Measurements from ENCODE around the gene ANKH. TPM values are rescaled to one million over a fixed set of nuclear protein-coding genes. Genes with fewer than 3 reads are reported as not detected.
"Not testable (repeated sequence)": the region's sequence is repeated elsewhere in the genome, so short reads cannot be mapped to it uniquely, and the experiment has no call there.

The ANKH gene
- total and polyA plus RNA-seq, 2 donors (not counting 1 experiment from before 2014, with no cell fraction given): 13.7 to 71.1 TPM

GRCh38 chr5:14801792-14802191 lies 69.8 kb downstream of the ANKH start:
- Histone ChIP-seq H3K4me2 (replicated peaks; ENCODE audit: low read depth, low read length, poor library complexity, severe bottlenecking) (no peak overlapping the region), H3K27ac (ENCODE audit: low read length in 2 of 2) (no peak overlapping the region), H3K4me1 (ENCODE audit: control insufficient read depth in 2 of 2, insufficient read depth in 2 of 2, low read length in 2 of 2) (no peaks in the 10 kb centered on the region), H3K4me3 (ENCODE audit: control extremely low read depth in 1 of 5, extremely low read depth in 1 of 5, insufficient read depth in 1 of 5, low read depth in 2 of 5, low read length in 4 of 5) (no peak overlapping the region), H4K20me1 (ENCODE audit: control insufficient read depth, insufficient read depth, low read length, poor library complexity, severe bottlenecking) (no peaks in the 10 kb centered on the region), H3K27me3 (replicated peaks in 1 of 4; ENCODE audit: control extremely low read depth in 1 of 4, control insufficient read depth in 3 of 4, insufficient read depth in 4 of 4, low read length in 3 of 4) (no peaks in the 10 kb centered on the region), H3K9me3 (ENCODE audit: control extremely low read depth in 1 of 3, control insufficient read depth in 2 of 3, insufficient read depth in 1 of 3, low read length in 2 of 3) (no peaks in the 10 kb centered on the region), H2AFZ (ENCODE audit: insufficient read depth, low read depth, low read length, poor library complexity, severe bottlenecking) (no peak overlapping the region), H3K79me2 (ENCODE audit: control insufficient read depth, insufficient read depth, low read length) (no peaks in the 10 kb centered on the region), H3K36me3 (replicated peaks in 1 of 2; ENCODE audit: control extremely low read depth in 1 of 2, control insufficient read depth in 1 of 2, extremely low read depth in 1 of 2, insufficient read depth in 2 of 2, low read length in 1 of 2) (peaks cover 0 to 2% of the 10 kb centered on the region in 2 experiments), H3K9ac (ENCODE audit: low read length) (no peak overlapping the region)
- ChIA-PET CTCF (interaction anchor here (0.6 to 0.9 kb wide), 3 partner anchors 8 to 69 kb away, joined by 3 to 4 read pairs (median 4); no protein-coding TSS in a partner anchor), POLR2A (interaction anchor here (0.6 kb wide), 1 partner anchor 69 kb away, joined by 4 read pairs; no protein-coding TSS in a partner anchor)
- WGBS (ENCODE audit: insufficient coverage): 100% methylated on average over 1 of the region's 3 CpGs
- Mint-ChIP-seq H3K4me3 (no peak overlapping the region), H3K27ac (no peak overlapping the region), H3K27me3 (no peaks in the 10 kb centered on the region), H3K4me1 (peaks cover 14% of the 10 kb centered on the region), H3K9me3 (ENCODE audit: insufficient read depth) (no peaks in the 10 kb centered on the region)
- DNase-seq (no peak), ATAC-seq (ENCODE audit: low read depth) (no peak)
- intact Hi-C loops (cut with micrococcal nuclease): no loop called here
- TF ChIP-seq, protein P1, sequence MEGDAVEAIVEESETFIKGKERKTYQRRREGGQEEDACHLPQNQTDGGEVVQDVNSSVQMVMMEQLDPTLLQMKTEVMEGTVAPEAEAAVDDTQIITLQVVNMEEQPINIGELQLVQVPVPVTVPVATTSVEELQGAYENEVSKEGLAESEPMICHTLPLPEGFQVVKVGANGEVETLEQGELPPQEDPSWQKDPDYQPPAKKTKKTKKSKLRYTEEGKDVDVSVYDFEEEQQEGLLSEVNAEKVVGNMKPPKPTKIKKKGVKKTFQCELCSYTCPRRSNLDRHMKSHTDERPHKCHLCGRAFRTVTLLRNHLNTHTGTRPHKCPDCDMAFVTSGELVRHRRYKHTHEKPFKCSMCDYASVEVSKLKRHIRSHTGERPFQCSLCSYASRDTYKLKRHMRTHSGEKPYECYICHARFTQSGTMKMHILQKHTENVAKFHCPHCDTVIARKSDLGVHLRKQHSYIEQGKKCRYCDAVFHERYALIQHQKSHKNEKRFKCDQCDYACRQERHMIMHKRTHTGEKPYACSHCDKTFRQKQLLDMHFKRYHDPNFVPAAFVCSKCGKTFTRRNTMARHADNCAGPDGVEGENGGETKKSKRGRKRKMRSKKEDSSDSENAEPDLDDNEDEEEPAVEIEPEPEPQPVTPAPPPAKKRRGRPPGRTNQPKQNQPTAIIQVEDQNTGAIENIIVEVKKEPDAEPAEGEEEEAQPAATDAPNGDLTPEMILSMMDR (IDR thresholded peaks at IDR 0.05): no peak
- no peak for TF ChIP-seq EZH2 (IDR thresholded peaks at IDR 0.05; ENCODE audit: borderline replicate concordance, insufficient read depth, low read depth, low read length, poor library complexity, severe bottlenecking)

DNA sequence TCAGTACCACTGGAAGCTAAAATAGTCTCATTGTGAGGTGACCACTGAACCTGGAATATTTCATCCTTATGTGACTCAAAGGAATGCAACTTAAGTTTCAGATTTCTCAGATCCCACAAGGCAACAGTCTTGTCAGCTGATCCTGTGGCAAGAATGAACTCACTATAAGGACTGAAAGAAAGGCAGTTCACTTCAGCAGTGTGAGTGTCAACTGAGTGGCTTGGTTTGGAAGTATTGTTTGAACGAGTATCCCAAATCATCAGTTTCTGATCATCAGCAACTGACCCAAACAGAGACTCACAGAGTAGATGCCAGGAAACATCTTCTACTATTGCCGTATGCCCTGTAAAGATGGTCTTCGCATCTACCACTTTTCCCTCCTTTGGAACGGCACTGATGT lies 74.2 kb downstream of the ANKH start:
- H4K20me1 ChIP-seq (ENCODE audit: control insufficient read depth, insufficient read depth, low read length, poor library complexity, severe bottlenecking); H3K4me3 ChIP-seq (ENCODE audit: control extremely low read depth in 1 of 5, extremely low read depth in 1 of 5, insufficient read depth in 1 of 5, low read depth in 2 of 5, low read length in 4 of 5); H3K4me2 ChIP-seq (replicated peaks; ENCODE audit: low read depth, low read length, poor library complexity, severe bottlenecking); H3K27me3 ChIP-seq (replicated peaks in 1 of 4; ENCODE audit: control extremely low read depth in 1 of 4, control insufficient read depth in 3 of 4, insufficient read depth in 4 of 4, low read length in 3 of 4); ATAC-seq (ENCODE audit: low read depth); H3K9ac ChIP-seq (ENCODE audit: low read length); POLR2A ChIA-PET; H3K27ac Mint-ChIP-seq; H3K79me2 ChIP-seq (ENCODE audit: control insufficient read depth, insufficient read depth, low read length); DNase-seq; H3K36me3 ChIP-seq (replicated peaks in 1 of 2; ENCODE audit: control extremely low read depth in 1 of 2, control insufficient read depth in 1 of 2, extremely low read depth in 1 of 2, insufficient read depth in 2 of 2, low read length in 1 of 2); CTCF ChIA-PET; H3K27ac ChIP-seq (ENCODE audit: low read length in 2 of 2); H2AFZ ChIP-seq (ENCODE audit: insufficient read depth, low read depth, low read length, poor library complexity, severe bottlenecking); H3K9me3 Mint-ChIP-seq (ENCODE audit: insufficient read depth); H3K9me3 ChIP-seq (ENCODE audit: control extremely low read depth in 1 of 3, control insufficient read depth in 2 of 3, insufficient read depth in 1 of 3, low read length in 2 of 3); intact Hi-C loops (cut with micrococcal nuclease); H3K4me1 ChIP-seq (ENCODE audit: control insufficient read depth in 2 of 2, insufficient read depth in 2 of 2, low read length in 2 of 2); H3K27me3 Mint-ChIP-seq; H3K4me3 Mint-ChIP-seq: not testable (repeated sequence)
- peaks cover 14% of the 10 kb centered on the region for H3K4me1 Mint-ChIP-seq
- WGBS (ENCODE audit: insufficient coverage): 100% methylated on average over 3 of the region's 4 CpGs
